GM23338 (cell line): ENCODE measurements around the gene FHAD1.

ENCODE experiments used
- CREB1 ChIP-seq: fragments of 250-450 bp; sonication (Bioruptor Pico); IDR thresholded peaks from 2 replicates; pipeline ENCODE4 v1.5.0; 2020; ENCODE audit warnings: low read depth, mild to moderate bottlenecking, moderate library complexity
- CTCF ChIP-seq, 2 experiments: fragments of 200-600 bp in 1 of 2; sonication (generic) in 1 of 2; conservative IDR thresholded peaks; 2 replicates each; pipeline versions ENCODE4 v1.5.1 to v1.6.1; 2016 to 2017; ENCODE audit warnings: antibody characterized with exemption in 2 of 2, low read depth in 2 of 2, mild to moderate bottlenecking in 2 of 2, moderate library complexity in 1 of 2
- ETS1 ChIP-seq: IDR thresholded peaks from 2 replicates; pipeline ENCODE4 v1.6.1; 2016; ENCODE audit warnings: antibody characterized with exemption
- EZH2 ChIP-seq: fragments of 200-600 bp; sonication (generic); IDR thresholded peaks from one replicate; pipeline ENCODE4 v1.8.0; 2017; ENCODE audit warnings: antibody characterized with exemption, mild to moderate bottlenecking, low read depth; ENCODE audit not compliant: unreplicated experiment
- EZH2phosphoT487 ChIP-seq: fragments of 200-600 bp; sonication (generic); IDR thresholded peaks from one replicate; pipeline ENCODE4 v1.8.1; 2018; ENCODE audit warnings: antibody characterized with exemption; ENCODE audit not compliant: unreplicated experiment
- JUNB ChIP-seq: IDR thresholded peaks from one replicate; pipeline ENCODE4 v1.6.1; 2016; ENCODE audit warnings: antibody characterized with exemption; ENCODE audit not compliant: unreplicated experiment
- POLR2AphosphoS5 ChIP-seq: IDR thresholded peaks from 2 replicates; pipeline ENCODE4 v1.6.1; 2016; ENCODE audit warnings: antibody characterized with exemption, low read depth
- REST ChIP-seq: IDR thresholded peaks from one replicate; pipeline ENCODE4 v1.6.1; 2018; ENCODE audit warnings: antibody characterized with exemption; ENCODE audit not compliant: unreplicated experiment
- ZNF331 ChIP-seq: fragments of 250-450 bp; sonication (Bioruptor Pico); IDR thresholded peaks from 2 replicates; pipeline ENCODE4 v1.5.0; 2020; ENCODE audit warnings: low read depth, mild to moderate bottlenecking, moderate library complexity

- TF ChIP-seq CTCF (conservative IDR thresholded peaks at IDR 0.05; ENCODE audit: low read depth in 2 of 2) (no peak), ZNF331 (CRISPR knock-in tag) (no peak), REST (no peak), EZH2 (no peak), CREB1 (no peak), POLR2AphosphoS5 (no peak), JUNB (no peak), EZH2phosphoT487 (no peak), ETS1 (no peak)
Observed at GRCh38 chr1:15342408-15342967, 95.5 kb downstream of the FHAD1 start.
